ENCODE measurements around the gene LNP1. TPM values are rescaled to one million over a fixed set of nuclear protein-coding genes. Genes with fewer than 3 reads are reported as not detected.

LNP1 gene
- total and polyA plus RNA-seq, 2 of the 13 experiments (the other 11 are each of a cell fraction or from before 2014, with no cell fraction given): 3.6 to 7.0 TPM

- Histone ChIP-seq H3K4me3 (replicated peaks in 1 of 3; ENCODE audit: insufficient read depth in 1 of 3, low read depth in 2 of 3, low read length in 3 of 3) (peak overlapping the region; percentile 56 to 99 (median 96)), H3K9ac (ENCODE audit: insufficient read depth, low read depth, low read length) (peak overlapping the region; percentile 91), H3K9me3 (ENCODE audit: low read length) (0 out of 2 replicates have a peak, but pooled peaks cover 6% of the 10 kb centered on the region), H3K27me3 (ENCODE audit: control insufficient read depth in 1 of 2, insufficient read depth in 2 of 2, low read length in 2 of 2) (no peaks in the 10 kb centered on the region; a peak in 1 of 5 replicates), H2AFZ (ENCODE audit: low read length) (no peak overlapping the region), H3K4me1 (ENCODE audit: insufficient read depth, low read length) (peaks cover 51% of the 10 kb centered on the region), H3K36me3 (replicated peaks in 1 of 2; ENCODE audit: control insufficient read depth in 1 of 2, insufficient read depth in 2 of 2, low read length in 2 of 2) (no peaks in the 10 kb centered on the region; a peak in 2 of 5 replicates), H4K20me1 (ENCODE audit: insufficient read depth, low read length) (peaks cover 22% of the 10 kb centered on the region), H3K27ac (ENCODE audit: extremely low read length, insufficient read depth, low read length) (peak overlapping the region; percentile 93), H3K79me2 (ENCODE audit: insufficient read depth, low read length) (peaks cover 86% of the 10 kb centered on the region), H3K4me2 (ENCODE audit: low read depth, low read length) (peak overlapping the region; percentile 87)
- no peak for ATAC-seq
- no peak for DNase-seq (ENCODE audit: low spot score)
- BruUV-seq (replicated peaks): no TSS peak
- intact Hi-C loops (cut with micrococcal nuclease; ENCODE audit: unreplicated experiment) (loop anchor here (10.0 kb wide), 1 partner anchor 328 kb away; no protein-coding TSS in a partner anchor), in situ Hi-C loops (cut with HindIII; ENCODE audit: extremely low pct_ligation_motif_present, low pct_unique_long_range_greater_than_20kb) (no loop called here)
- CTCF ChIA-PET (ENCODE audit: low intra/inter-chr PET ratio, low total read pairs): no interaction called here
- POLR2A ChIA-PET: interaction anchor here (0.8 to 3.7 kb wide), 5 partner anchors 8 to 142 kb away, joined by 4 to 44 read pairs (median 10); partner anchors contain the start of genes NIT2 and TBC1D23
- 0% methylated on average over 2 of the region's 2 CpGs for whole genome bisulfite sequencing (ENCODE audit: low lambda C conversion rate)
- FAIRE-seq: no peak
- no peak for TF ChIP-seq ZNF33A (CRISPR knock-in tag; IDR thresholded peaks at IDR 0.05; ENCODE audit: borderline replicate concordance)
- TF ChIP-seq, protein P1, sequence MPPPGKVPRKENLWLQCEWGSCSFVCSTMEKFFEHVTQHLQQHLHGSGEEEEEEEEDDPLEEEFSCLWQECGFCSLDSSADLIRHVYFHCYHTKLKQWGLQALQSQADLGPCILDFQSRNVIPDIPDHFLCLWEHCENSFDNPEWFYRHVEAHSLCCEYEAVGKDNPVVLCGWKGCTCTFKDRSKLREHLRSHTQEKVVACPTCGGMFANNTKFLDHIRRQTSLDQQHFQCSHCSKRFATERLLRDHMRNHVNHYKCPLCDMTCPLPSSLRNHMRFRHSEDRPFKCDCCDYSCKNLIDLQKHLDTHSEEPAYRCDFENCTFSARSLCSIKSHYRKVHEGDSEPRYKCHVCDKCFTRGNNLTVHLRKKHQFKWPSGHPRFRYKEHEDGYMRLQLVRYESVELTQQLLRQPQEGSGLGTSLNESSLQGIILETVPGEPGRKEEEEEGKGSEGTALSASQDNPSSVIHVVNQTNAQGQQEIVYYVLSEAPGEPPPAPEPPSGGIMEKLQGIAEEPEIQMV (CRISPR knock-in tag; IDR thresholded peaks at IDR 0.05; ENCODE audit: low read depth): no peak
- no peak for TF ChIP-seq ZNF10 (CRISPR knock-in tag; IDR thresholded peaks at IDR 0.05; ENCODE audit: borderline replicate concordance, low read depth)
- TF ChIP-seq ZNF747 (CRISPR knock-in tag; IDR thresholded peaks at IDR 0.05; ENCODE audit: borderline replicate concordance): no peak
- no peak for TF ChIP-seq ZBTB2 (CRISPR knock-in tag; IDR thresholded peaks at IDR 0.05; ENCODE audit: low read depth)
- TF ChIP-seq HOXD1 (CRISPR knock-in tag; IDR thresholded peaks at IDR 0.05): no peak
- TF ChIP-seq GPN1 (CRISPR knock-in tag; IDR thresholded peaks at IDR 0.05; ENCODE audit: borderline replicate concordance): no peak
- TF ChIP-seq GLMP (CRISPR knock-in tag; IDR thresholded peaks at IDR 0.05; ENCODE audit: borderline replicate concordance): no peak
- 0 out of 2 replicates have a peak, but pooled peaks have one; percentile 14 for TF ChIP-seq ZNF670 (CRISPR knock-in tag; IDR thresholded peaks at IDR 0.05; ENCODE audit: borderline replicate concordance)
- 0 out of 2 replicates have a peak, but pooled peaks have one; percentile 6 for TF ChIP-seq RBFOX2 (IDR thresholded peaks at IDR 0.05; ENCODE audit: low read depth, low read length)
- TF ChIP-seq ATF7-NPFF (CRISPR knock-in tag; IDR thresholded peaks at IDR 0.05; ENCODE audit: low read depth): no peak
- TF ChIP-seq ISL2 (CRISPR knock-in tag; IDR thresholded peaks at IDR 0.05): no peak
- no peak for TF ChIP-seq ZNF30 (CRISPR knock-in tag; IDR thresholded peaks at IDR 0.05)
- no peak for TF ChIP-seq ZNF121 (CRISPR knock-in tag; IDR thresholded peaks at IDR 0.05)
- no peak for TF ChIP-seq YY1 (IDR thresholded peaks at IDR 0.05; ENCODE audit: insufficient read depth, insufficient replicate concordance, low read depth, low read length)
- TF ChIP-seq, protein P2, sequence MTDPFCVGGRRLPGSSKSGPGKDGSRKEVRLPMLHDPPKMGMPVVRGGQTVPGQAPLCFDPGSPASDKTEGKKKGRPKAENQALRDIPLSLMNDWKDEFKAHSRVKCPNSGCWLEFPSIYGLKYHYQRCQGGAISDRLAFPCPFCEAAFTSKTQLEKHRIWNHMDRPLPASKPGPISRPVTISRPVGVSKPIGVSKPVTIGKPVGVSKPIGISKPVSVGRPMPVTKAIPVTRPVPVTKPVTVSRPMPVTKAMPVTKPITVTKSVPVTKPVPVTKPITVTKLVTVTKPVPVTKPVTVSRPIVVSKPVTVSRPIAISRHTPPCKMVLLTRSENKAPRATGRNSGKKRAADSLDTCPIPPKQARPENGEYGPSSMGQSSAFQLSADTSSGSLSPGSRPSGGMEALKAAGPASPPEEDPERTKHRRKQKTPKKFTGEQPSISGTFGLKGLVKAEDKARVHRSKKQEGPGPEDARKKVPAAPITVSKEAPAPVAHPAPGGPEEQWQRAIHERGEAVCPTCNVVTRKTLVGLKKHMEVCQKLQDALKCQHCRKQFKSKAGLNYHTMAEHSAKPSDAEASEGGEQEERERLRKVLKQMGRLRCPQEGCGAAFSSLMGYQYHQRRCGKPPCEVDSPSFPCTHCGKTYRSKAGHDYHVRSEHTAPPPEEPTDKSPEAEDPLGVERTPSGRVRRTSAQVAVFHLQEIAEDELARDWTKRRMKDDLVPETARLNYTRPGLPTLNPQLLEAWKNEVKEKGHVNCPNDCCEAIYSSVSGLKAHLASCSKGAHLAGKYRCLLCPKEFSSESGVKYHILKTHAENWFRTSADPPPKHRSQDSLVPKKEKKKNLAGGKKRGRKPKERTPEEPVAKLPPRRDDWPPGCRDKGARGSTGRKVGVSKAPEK (CRISPR knock-in tag; IDR thresholded peaks at IDR 0.05; ENCODE audit: borderline replicate concordance): no peak
- no peak for TF ChIP-seq HNF4A (CRISPR knock-in tag; IDR thresholded peaks at IDR 0.05)
- TF ChIP-seq SOX6 (IDR thresholded peaks at IDR 0.05): no peak
- no peak for TF ChIP-seq SOX6 (CRISPR knock-in tag; IDR thresholded peaks at IDR 0.05)
Measured at GRCh38 chr3:100402891-100403290, 1.6 kb downstream of the LNP1 start.
